RWPE2 (cell line): Measurements from ENCODE around the gene HTR3E.

Experiments
- ATAC-seq: fragments of 200-7000 bp; cut with Tn5 transposase; 3 replicates; pipeline ENCODE4 v1.9.1; 2021; ENCODE audit warnings: low read depth
- DNase-seq: peaks from one replicate; pipeline ENCODE4 v3.0.0-alpha.2; 2020; ENCODE audit warnings: low spot score
- H3K27ac ChIP-seq: fragments of 450-650 bp; 2 replicates; pipeline ENCODE4 v1.5.1; 2017; ENCODE audit warnings: mild to moderate bottlenecking; ENCODE audit not compliant: poor library complexity, severe bottlenecking
- H3K27me3 ChIP-seq: fragments of 250-450 bp; sonication (Bioruptor Pico); 2 replicates; pipeline ENCODE4 v1.5.1; 2021; ENCODE audit warnings: mild to moderate bottlenecking, moderate library complexity; ENCODE audit not compliant: insufficient read depth, poor library complexity, severe bottlenecking
- H3K36me3 ChIP-seq: fragments of 250-450 bp; sonication (Bioruptor Pico); 2 replicates; pipeline ENCODE4 v1.5.1; 2020; ENCODE audit warnings: low read depth, mild to moderate bottlenecking, moderate library complexity
- H3K4me1 ChIP-seq: fragments of 250-450 bp; sonication (Bioruptor Pico); 2 replicates; pipeline ENCODE4 v1.5.1; 2021; ENCODE audit warnings: mild to moderate bottlenecking, moderate library complexity; ENCODE audit not compliant: insufficient read depth, poor library complexity, severe bottlenecking
- H3K4me3 ChIP-seq: fragments of 250-450 bp; sonication (Bioruptor Pico); 2 replicates; pipeline ENCODE4 v1.5.1; 2021; ENCODE audit warnings: mild to moderate bottlenecking, moderate library complexity; ENCODE audit not compliant: severe bottlenecking
- H3K9me3 ChIP-seq: fragments of 250-450 bp; sonication (Bioruptor Pico); 2 replicates; pipeline ENCODE4 v1.5.1; 2021; ENCODE audit warnings: mild to moderate bottlenecking, moderate library complexity; ENCODE audit not compliant: severe bottlenecking
- CTCF ChIP-seq: fragments of 450-650 bp; IDR thresholded peaks from one replicate; pipeline ENCODE4 v1.5.1; 2017; ENCODE audit warnings: mild to moderate bottlenecking, moderate library complexity; ENCODE audit not compliant: poor library complexity, severe bottlenecking

The HTR3E gene

DNA sequence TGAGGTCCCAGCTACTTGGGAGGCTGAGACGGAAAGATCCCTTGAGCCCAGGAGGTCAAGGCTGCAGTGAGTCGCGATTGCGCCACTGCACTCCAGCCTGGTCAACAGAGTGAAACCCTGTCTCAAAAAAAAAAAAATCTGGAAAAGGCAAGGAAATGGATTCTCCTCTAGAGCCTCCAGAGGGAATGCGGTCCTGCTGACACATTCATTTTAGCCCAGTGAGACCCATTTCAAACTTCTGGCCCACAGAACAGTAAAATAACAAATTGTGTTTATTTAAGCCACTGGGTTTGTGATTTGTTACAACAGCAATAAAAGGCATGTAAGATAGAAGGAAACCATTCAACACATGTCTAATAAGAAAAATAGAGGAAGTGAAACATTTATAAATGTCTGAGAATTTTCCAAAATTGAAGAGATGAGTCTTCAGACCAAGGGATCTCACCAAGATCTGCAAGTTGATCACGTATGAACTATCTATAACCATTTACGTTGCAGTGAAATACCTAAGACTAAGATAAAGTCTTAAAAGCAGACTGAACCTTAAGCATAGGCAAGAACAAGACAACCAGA lies at the start of gene HTR3E:
Gene HTR3E (plus strand): TSS at position 254 of the 573 bp plus-strand sequence. CDS start 466 bp downstream, outside the sequence.
- Histone ChIP-seq H3K4me1 (no peaks in the 10 kb centered on the region), H3K27ac (no peak within 1 kb of the TSS), H3K4me3 (no peak within 1 kb of the TSS), H3K9me3 (no peaks in the 10 kb centered on the region), H3K36me3 (no peaks in the 10 kb centered on the region), H3K27me3 (no peaks in the 10 kb centered on the region)
- TF ChIP-seq CTCF, result no peak
- DNase-seq, result no peak
- no peak for ATAC-seq

GRCh38 chr3:184050217-184050847 lies 46.5 kb upstream of the HTR3E start:
- Histone ChIP-seq H3K36me3 (no peaks in the 10 kb centered on the region), H3K27ac (no peak overlapping the region), H3K4me1 (no peaks in the 10 kb centered on the region), H3K4me3 (no peak overlapping the region), H3K27me3 (no peaks in the 10 kb centered on the region), H3K9me3 (no peaks in the 10 kb centered on the region)
- DNase-seq (no peak), ATAC-seq (no peak)
- TF ChIP-seq CTCF, result no peak

DNA sequence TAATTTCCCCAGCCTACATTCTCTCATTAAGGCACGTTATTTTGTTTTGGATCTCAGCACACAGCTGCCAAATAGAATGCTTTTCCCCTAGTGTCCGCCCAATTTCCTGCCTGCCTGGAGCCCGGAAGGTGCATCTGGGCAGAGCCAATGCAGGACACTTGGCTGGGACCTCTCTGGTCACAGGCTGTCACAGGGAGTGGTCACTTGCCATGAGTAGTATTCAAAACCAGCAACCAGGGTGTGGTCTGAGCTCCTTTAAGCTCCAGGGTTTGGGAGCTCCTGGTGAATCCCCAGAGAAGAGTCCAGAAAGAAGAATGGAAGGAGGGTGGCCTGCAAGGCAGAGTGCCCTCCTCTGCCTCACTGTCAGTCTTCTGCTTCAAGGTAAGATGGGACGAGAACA lies 44.1 kb upstream of the HTR3E start, which contains the start of gene HTR3C:
Gene HTR3C (plus strand): TSS at position 281 of the 400 bp plus-strand sequence. CDS start 34 bp downstream, at position 315.
- DNase-seq (no peak), ATAC-seq (no peak)
- H3K9me3 ChIP-seq, result no peaks in the 10 kb centered on the region
- H3K4me1 ChIP-seq, result no peaks in the 10 kb centered on the region
- H3K4me3 ChIP-seq, result no peak within 1 kb of the TSS
- no peaks in the 10 kb centered on the region for H3K27me3 ChIP-seq
- TF ChIP-seq CTCF, result no peak
- H3K36me3 ChIP-seq, result no peaks in the 10 kb centered on the region
- H3K27ac ChIP-seq, result no peak within 1 kb of the TSS

GRCh38 chr3:184058029-184058428 lies 38.8 kb upstream of the HTR3E start:
- Histone ChIP-seq H3K9me3 (no peaks in the 10 kb centered on the region), H3K27me3 (no peaks in the 10 kb centered on the region), H3K4me3 (no peak overlapping the region), H3K4me1 (no peaks in the 10 kb centered on the region), H3K36me3 (no peaks in the 10 kb centered on the region), H3K27ac (no peak overlapping the region)
- no peak for ATAC-seq
- DNase-seq, result no peak
- no peak for TF ChIP-seq CTCF

GRCh38 chr3:184059424-184059823 lies 37.4 kb upstream of the HTR3E start:
- H3K4me1 ChIP-seq, result no peaks in the 10 kb centered on the region
- ATAC-seq (no peak), DNase-seq (no peak)
- H3K36me3 ChIP-seq, result no peaks in the 10 kb centered on the region
- H3K9me3 ChIP-seq, result no peaks in the 10 kb centered on the region
- no peaks in the 10 kb centered on the region for H3K27me3 ChIP-seq
- no peak overlapping the region for H3K27ac ChIP-seq
- no peak overlapping the region for H3K4me3 ChIP-seq
- no peak for TF ChIP-seq CTCF
